Activated gamma-delta T cell treated with anti-CD3 and anti-CD28 coated beads, Interleukin-2, amount 50 U/mL, for 16 hours (primary cell): Measurements from ENCODE around the gene PLPPR4.
"Not testable (repeated sequence)": the region's sequence is repeated elsewhere in the genome, so short reads cannot be mapped to it uniquely, and the experiment has no call there.

ENCODE experiments used
- DNase-seq: peaks from one replicate; pipeline ENCODE4 v3.0.0-alpha.2; 2020; ENCODE audit warnings: low read depth

The PLPPR4 gene

GRCh38 chr1:99264201-99265021, at the start of gene PLPPR4:
PLPPR4 (plus strand) TSS chr1:99264492; CDS start chr1:99264594, 102 bp downstream.
- no peak for DNase-seq

GRCh38 chr1:99216956-99217355, 47.3 kb upstream of the PLPPR4 start:
- no peak for DNase-seq

GRCh38 chr1:99217599-99217998, 46.7 kb upstream of the PLPPR4 start:
- no peak for DNase-seq

- no peak for DNase-seq
These were observed 45.7 kb upstream of the PLPPR4 start for GRCh38 chr1:99218572-99218971.

GRCh38 chr1:99218999-99219398, 45.3 kb upstream of the PLPPR4 start:
- no peak for DNase-seq

GRCh38 chr1:99227056-99227897, 37.0 kb upstream of the PLPPR4 start:
- no peak for DNase-seq

GRCh38 chr1:99228153-99228552, 36.1 kb upstream of the PLPPR4 start:
- no peak for DNase-seq

GRCh38 chr1:99229122-99229521, 35.2 kb upstream of the PLPPR4 start:
- no peak for DNase-seq

- DNase-seq, result no peak
These were observed 33.6 kb upstream of the PLPPR4 start for GRCh38 chr1:99230695-99231094.

GRCh38 chr1:99232172-99232571, 32.1 kb upstream of the PLPPR4 start:
- DNase-seq, result no peak

- no peak for DNase-seq
These were observed 30.8 kb upstream of the PLPPR4 start for GRCh38 chr1:99233446-99233845.

- DNase-seq, result no peak
These were observed 27.5 kb upstream of the PLPPR4 start for GRCh38 chr1:99236756-99237155.

- no peak for DNase-seq
These were observed 24.6 kb upstream of the PLPPR4 start for GRCh38 chr1:99239690-99240089.

- DNase-seq, result no peak
These were observed 23.7 kb upstream of the PLPPR4 start for GRCh38 chr1:99240621-99241020.

GRCh38 chr1:99246152-99246551, 18.1 kb upstream of the PLPPR4 start:
- DNase-seq, result no peak

GRCh38 chr1:99247199-99247598, 17.1 kb upstream of the PLPPR4 start:
- DNase-seq, result no peak

- DNase-seq, result no peak
These were observed 13.6 kb upstream of the PLPPR4 start for GRCh38 chr1:99250728-99251127.

- DNase-seq, result no peak
These were observed 13.0 kb upstream of the PLPPR4 start for GRCh38 chr1:99251308-99251707.

GRCh38 chr1:99252630-99253029, 11.7 kb upstream of the PLPPR4 start:
- no peak for DNase-seq

GRCh38 chr1:99260402-99260801, 3.9 kb upstream of the PLPPR4 start:
- not testable (repeated sequence) for DNase-seq

- no peak for DNase-seq
These were observed 832 bp downstream of the PLPPR4 start for GRCh38 chr1:99265124-99265523.

- no peak for DNase-seq
These were observed 2.4 kb downstream of the PLPPR4 start for GRCh38 chr1:99266726-99267125.

- DNase-seq, result no peak
These were observed 3.7 kb downstream of the PLPPR4 start for GRCh38 chr1:99268021-99268420.
